Adrenal gland (tissue), 5 donors: ENCODE results near the gene PATL2.

Experiments used
- CTCF ChIP-seq, 6 experiments: fragments of 450-650 bp in 4 of 6; fragments of 200-600 bp in 2 of 6; sonication (generic) in 1 of 6; IDR thresholded peaks; 1 replicate in 5 of 6; 2 replicates in 1 of 6; pipeline versions ENCODE4 v1.5.1 to v1.8.0; 2016 to 2021; ENCODE audit warnings: antibody characterized with exemption in 6 of 6, mild to moderate bottlenecking in 2 of 6, moderate library complexity in 1 of 6
- POLR2A ChIP-seq, 2 donors: fragments of 450-650 bp; IDR thresholded peaks; one replicate each; pipeline ENCODE4 v1.6.1; 2017; ENCODE audit warnings: antibody characterized with exemption in 2 of 2, mild to moderate bottlenecking in 2 of 2, moderate library complexity in 1 of 2
- donor health status: DM: no; HTN: no; CAD: no.

GRCh38 chr15:44694416-44694815 is 16.7 kb downstream of the PATL2 start:
- no peak for TF ChIP-seq CTCF (IDR thresholded peaks at IDR 0.05)
- no peak for TF ChIP-seq POLR2A (IDR thresholded peaks at IDR 0.05)
